Esophagus muscularis mucosa (tissue), 4 donors: ENCODE data around the gene PIM2. TPM values are rescaled to one million over a fixed set of nuclear protein-coding genes. Genes with fewer than 3 reads are reported as not detected.

Experiments used
- DNase-seq: peaks from one replicate; pipeline ENCODE4 v3.0.0-alpha.2; 2017; ENCODE audit errors: extremely low spot score
- H3K27ac ChIP-seq, 4 donors: fragments of 200-600 bp; sonication (generic); replicated peaks in 1 of 4; 1 replicate in 3 of 4; 2 replicates in 1 of 4; pipeline ENCODE4 v1.5.1; 2016 to 2019; ENCODE audit warnings: mild to moderate bottlenecking in 1 of 4
- H3K27me3 ChIP-seq, 4 donors: fragments of 200-600 bp; sonication (generic); one replicate each; pipeline versions ENCODE4 v1.5.1 to v1.6.0; 2016 to 2019
- H3K36me3 ChIP-seq, 4 donors: fragments of 200-600 bp; sonication (generic); one replicate each; pipeline ENCODE4 v1.5.1; 2016 to 2019
- H3K4me1 ChIP-seq, 4 donors: fragments of 200-600 bp; sonication (generic); one replicate each; pipeline ENCODE4 v1.5.1; 2016 to 2019
- H3K4me3 ChIP-seq, 4 donors: fragments of 200-600 bp; sonication (generic); 1 replicate in 2 of 4; 2 replicates in 2 of 4; pipeline ENCODE4 v1.5.1; 2016 to 2019; ENCODE audit warnings: mild to moderate bottlenecking in 4 of 4, moderate library complexity in 1 of 4
- H3K9me3 ChIP-seq, 4 donors: fragments of 200-600 bp; sonication (generic); 1 replicate in 3 of 4; 2 replicates in 1 of 4; pipeline ENCODE4 v1.5.1; 2016 to 2019
- CTCF ChIP-seq, 3 experiments: fragments of 200-600 bp in 2 of 3; fragments of 450-650 bp in 1 of 3; sonication (generic) in 2 of 3; IDR thresholded peaks; one replicate each; pipeline ENCODE4 v1.5.1; 2017 to 2019; ENCODE audit warnings: antibody characterized with exemption in 3 of 3, mild to moderate bottlenecking in 2 of 3, moderate library complexity in 1 of 3
- EP300 ChIP-seq: sonication (generic); formaldehyde crosslinking; IDR thresholded peaks from one replicate; pipeline ENCODE4 v1.6.1; 2017; ENCODE audit warnings: antibody characterized with exemption
- POLR2A ChIP-seq: fragments of 450-650 bp; IDR thresholded peaks from one replicate; pipeline ENCODE4 v1.6.1; 2017; ENCODE audit warnings: antibody characterized with exemption, moderate library complexity, mild to moderate bottlenecking, low read depth
- POLR2AphosphoS5 ChIP-seq, 2 donors: sonication (generic); formaldehyde crosslinking; IDR thresholded peaks; one replicate each; pipeline ENCODE4 v1.6.1; 2017; ENCODE audit warnings: antibody characterized with exemption in 2 of 2
- WGBS: methylation state at CpG from one replicate; pipeline ENCODE4 v1.1.5; 2018; 5-methylcytosine and 5-hydroxymethylcytosine counted together
- intact Hi-C: fragments of 100-400 bp; cut with DNase I; formaldehyde crosslinking; loops from one replicate; pipeline ENCODE4 v1.15.1; 2023
- total RNA-seq, 4 donors: library from RNA; depleted of rRNA; stranded (reverse); fragments of >200 nt; gene quantifications; one replicate each; pipeline versions ENCODE4 v1.1.0 to v1.2.1, GENCODE V29; 2016

Gene PIM2
- total RNA-seq, 4 donors from 2014 or later: 3.3 to 11.4 (median 7.3) TPM

GRCh38 chrX:48899078-48899410 lies 19.8 kb downstream of the PIM2 start:
- peak overlapping the region in 2 of 4 donors; percentile 27 to 96 for H3K27ac ChIP-seq
- H3K27me3 ChIP-seq: no peaks in the 10 kb centered on the region
- DNase-seq: no peak
- H3K36me3 ChIP-seq: peaks cover 0 to 44% (median 34%) of the 10 kb centered on the region in 4 donors
- TF ChIP-seq POLR2AphosphoS5 (IDR thresholded peaks at IDR 0.05) (no peak), POLR2A (no peak), CTCF (IDR thresholded peaks at IDR 0.05) (no peak), EP300 (no peak)
- no peak overlapping the region for H3K4me3 ChIP-seq
- H3K9me3 ChIP-seq: no peaks in the 10 kb centered on the region
- intact Hi-C loops: no loop called here
- H3K4me1 ChIP-seq: peaks cover 9 to 27% (median 26%) of the 10 kb centered on the region in 4 donors
- 87% methylated on average over 8 of the region's 8 CpGs for WGBS

- Histone ChIP-seq H3K4me1 (peaks cover 9 to 27% (median 26%) of the 10 kb centered on the region in 4 donors), H3K36me3 (peaks cover 0 to 50% (median 34%) of the 10 kb centered on the region in 4 donors), H3K9me3 (no peaks in the 10 kb centered on the region), H3K27ac (peak within 1 kb of the TSS; percentile 86 to 96 (median 92)), H3K27me3 (no peaks in the 10 kb centered on the region), H3K4me3 (peak within 1 kb of the TSS; percentile 60 to 71 (median 68))
- peak; percentile 96 for DNase-seq
- TF ChIP-seq CTCF (IDR thresholded peaks at IDR 0.05) (no peak), POLR2AphosphoS5 (IDR thresholded peaks at IDR 0.05) (peak; percentile 79 to 93), EP300 (no peak), POLR2A (peak; percentile 27)
- WGBS: 53% methylated on average over 43 of the region's 49 CpGs
- intact Hi-C loops: no loop called here
Observed at GRCh38 chrX:48897625-48898306, 21.1 kb downstream of the PIM2 start, which contains the start of the genes PQBP1 and TIMM17B. TSS of gene PQBP1 (plus strand) at chrX:48897930. CDS start at chrX:48898510, 580 bp downstream. TSS of gene TIMM17B (minus strand) at chrX:48897768. CDS start at chrX:48897749, 19 bp downstream.

- Histone ChIP-seq H3K27ac (peak overlapping the region; percentile 86 to 96 (median 92)), H3K27me3 (no peaks in the 10 kb centered on the region), H3K9me3 (no peaks in the 10 kb centered on the region), H3K4me1 (peaks cover 9 to 29% (median 28%) of the 10 kb centered on the region in 4 donors), H3K4me3 (peak overlapping the region; percentile 60 to 71 (median 68)), H3K36me3 (peaks cover 0 to 45% (median 28%) of the 10 kb centered on the region in 4 donors)
- no peak for DNase-seq
- TF ChIP-seq POLR2AphosphoS5 (IDR thresholded peaks at IDR 0.05): peak in 1 of 2 donors; percentile 22
- no peak for TF ChIP-seq CTCF (IDR thresholded peaks at IDR 0.05)
- WGBS: 51% methylated on average over 29 of the region's 38 CpGs
- intact Hi-C loops: no loop called here
Observed at GRCh38 chrX:48897157-48897624, 21.6 kb downstream of the PIM2 start.

- no peaks in the 10 kb centered on the region for H3K9me3 ChIP-seq
- H3K36me3 ChIP-seq: peaks cover 0 to 39% (median 22%) of the 10 kb centered on the region in 4 donors
- no peaks in the 10 kb centered on the region for H3K27me3 ChIP-seq
- H3K4me3 ChIP-seq: peak overlapping the region; percentile 60 to 71 (median 68)
- H3K4me1 ChIP-seq: peaks cover 9 to 34% (median 33%) of the 10 kb centered on the region in 4 donors
- intact Hi-C loops: no loop called here
- TF ChIP-seq POLR2AphosphoS5 (IDR thresholded peaks at IDR 0.05) (no peak), POLR2A (no peak), CTCF (IDR thresholded peaks at IDR 0.05) (no peak), EP300 (no peak)
- WGBS: 69% methylated on average over 9 of the region's 9 CpGs
- DNase-seq: no peak
- H3K27ac ChIP-seq: peak overlapping the region; percentile 86 to 96 (median 92)
Observed at GRCh38 chrX:48896611-48897011, 22.2 kb downstream of the PIM2 start.
